M059J (cell line): Measurements from ENCODE around the gene CACNA2D2. TPM values are rescaled to one million over a fixed set of nuclear protein-coding genes. Genes with fewer than 3 reads are reported as not detected.
A peak's percentile ranks its signal among the peaks of the same experiment; 100 is the strongest.

Experiments used
- DNase-seq: peaks from one replicate; pipeline ENCODE4 v3.0.0-alpha.2; 2012; ENCODE audit warnings: low read depth
- total RNA-seq: library from RNA; depleted of rRNA; stranded (reverse); fragments of >200 nt; shearing (Covaris generic); gene quantifications from 2 replicates; pipeline ENCODE4 v1.2.3, GENCODE V29; 2014

CACNA2D2 gene
- total RNA-seq, 1 experiment from 2014 or later, result not detected

GRCh38 chr3:50428007-50428633, 75.3 kb downstream of the CACNA2D2 start:
- DNase-seq, result peak; percentile 60

- no peak for DNase-seq
These were observed 76.2 kb downstream of the CACNA2D2 start for GRCh38 chr3:50427217-50427616.

- DNase-seq, result no peak
These were observed 77.5 kb downstream of the CACNA2D2 start for GRCh38 chr3:50425911-50426310.

- no peak for DNase-seq
These were observed 79.9 kb downstream of the CACNA2D2 start for GRCh38 chr3:50423543-50423942.

- DNase-seq, result no peak
These were observed 81.3 kb downstream of the CACNA2D2 start for GRCh38 chr3:50422153-50422552.

GRCh38 chr3:50419595-50420370, 83.7 kb downstream of the CACNA2D2 start:
- no peak for DNase-seq

- DNase-seq, result peak; percentile 54
These were observed 84.6 kb downstream of the CACNA2D2 start for GRCh38 chr3:50418850-50419249.

GRCh38 chr3:50417637-50418033, 85.8 kb downstream of the CACNA2D2 start:
- peak; percentile 30 for DNase-seq

GRCh38 chr3:50416736-50417636, 86.4 kb downstream of the CACNA2D2 start:
- no peak for DNase-seq

GRCh38 chr3:50415816-50416215, 87.6 kb downstream of the CACNA2D2 start:
- peak; percentile 21 for DNase-seq

GRCh38 chr3:50415061-50415460, 88.4 kb downstream of the CACNA2D2 start:
- no peak for DNase-seq

GRCh38 chr3:50414616-50415015, 88.8 kb downstream of the CACNA2D2 start:
- no peak for DNase-seq

- no peak for DNase-seq
These were observed 91.1 kb downstream of the CACNA2D2 start for GRCh38 chr3:50412231-50412754.

- DNase-seq, result no peak
These were observed 92.2 kb downstream of the CACNA2D2 start for GRCh38 chr3:50411229-50411628.

- DNase-seq, result no peak
These were observed 92.8 kb downstream of the CACNA2D2 start for GRCh38 chr3:50410608-50411139.

- DNase-seq, result no peak
These were observed 93.2 kb downstream of the CACNA2D2 start for GRCh38 chr3:50410185-50410584.

- DNase-seq, result no peak
These were observed 94.9 kb downstream of the CACNA2D2 start for GRCh38 chr3:50408443-50408944.

GRCh38 chr3:50406487-50406886, 96.9 kb downstream of the CACNA2D2 start:
- no peak for DNase-seq

GRCh38 chr3:50405249-50405648, 98.2 kb downstream of the CACNA2D2 start:
- no peak for DNase-seq

GRCh38 chr3:50401978-50402595, 101.3 kb downstream of the CACNA2D2 start:
- no peak for DNase-seq

- no peak for DNase-seq
These were observed 106.9 kb downstream of the CACNA2D2 start for GRCh38 chr3:50396502-50396901.
